K562 (cell line): Measurements from ENCODE around the gene MAS1L. TPM values are rescaled to one million over a fixed set of nuclear protein-coding genes. Genes with fewer than 3 reads are reported as not detected.

Source experiments
- ATAC-seq: fragments of 200-7000 bp; cut with Tn5 transposase; 3 replicates; pipeline ENCODE4 v1.9.1; 2020; ENCODE audit warnings: moderate library complexity
- BruUV-seq: library from RNA; stranded (reverse); fragments of 400-500 nt; replicated peaks from 2 replicates; lab custom pipeline; 2021; lab: Mats Ljungman, UMichigan
- CTCF ChIA-PET: fragments of 300-600 bp; formaldehyde crosslinking; extraction: SDS; loops from one replicate; lab custom pipeline; 2021; ENCODE audit warnings: low intra/inter-chr PET ratio; lab: Yijun Ruan, JAX
- POLR2A ChIA-PET: fragments of 300-600, 350-650 bp; sonication (Branson Sonifier 250); formaldehyde crosslinking; extraction: SDS; loops from one replicate; lab custom pipeline; 2021; ENCODE audit warnings: antibody characterized with exemption, inconsistent platforms; lab: Yijun Ruan, JAX
- DNase-seq, 4 experiments: peaks; one replicate each; pipeline versions ENCODE4 v3.0.0 to v3.0.0-alpha.2; 2011 to 2018; ENCODE audit warnings: low spot score in 3 of 4, mixed read lengths in 3 of 4; ENCODE audit errors: extremely low read depth in 1 of 4
- FAIRE-seq: peaks from 2 replicates; lab custom pipeline; 2011; peaks lifted over from hg19 to GRCh38; lab: Jason Lieb, UNC
- H2AFZ ChIP-seq: 2 replicates; pipeline ENCODE4 v1.6.0; 2011; ENCODE audit warnings: low read depth, low read length, control low read depth, inconsistent platforms
- H3K27ac ChIP-seq: fragments of 200-600 bp; 3 replicates; pipeline ENCODE4 v1.8.0; 2011; ENCODE audit warnings: low read depth, mild to moderate bottlenecking, control low read depth, inconsistent platforms, low read length, moderate library complexity, mixed read lengths; ENCODE audit errors: extremely low read depth
- H3K27me3 ChIP-seq, 2 experiments: fragments of 300-600 bp in 1 of 2; 2 replicates in 1 of 2; 3 replicates in 1 of 2; pipeline versions ENCODE4 v1.6.0 to v1.8.0; 2011; ENCODE audit warnings: inconsistent platforms in 2 of 2, low read length in 2 of 2, mild to moderate bottlenecking in 1 of 2, mixed read lengths in 1 of 2, moderate library complexity in 1 of 2; ENCODE audit not compliant: control insufficient read depth in 2 of 2, insufficient read depth in 2 of 2
- H3K36me3 ChIP-seq: fragments of 300-600 bp; 3 replicates; pipeline ENCODE4 v1.8.0; 2011; ENCODE audit warnings: mild to moderate bottlenecking, low read length, inconsistent platforms; ENCODE audit not compliant: control insufficient read depth, insufficient read depth
- H3K4me1 ChIP-seq, 2 experiments: fragments of 200-600 bp in 1 of 2; replicated peaks in 1 of 2; 2 replicates in 1 of 2; 3 replicates in 1 of 2; pipeline versions ENCODE4 v1.5.1 to v1.8.0; 2011; ENCODE audit warnings: inconsistent platforms in 2 of 2, low read length in 2 of 2, mild to moderate bottlenecking in 1 of 2, mixed read lengths in 1 of 2, moderate library complexity in 1 of 2; ENCODE audit not compliant: control insufficient read depth in 2 of 2, insufficient read depth in 2 of 2
- H3K4me2 ChIP-seq: 2 replicates; pipeline ENCODE4 v1.6.1; 2011; ENCODE audit warnings: low read length, control low read depth, inconsistent platforms, mixed read lengths; ENCODE audit not compliant: insufficient read depth
- H3K4me3 ChIP-seq: fragments of 200-600 bp; sonication (generic), shearing (Covaris generic); 2 replicates; pipeline ENCODE4 v1.5.1; 2016; ENCODE audit warnings: control low read depth, inconsistent platforms
- H3K79me2 ChIP-seq: fragments of 200-600 bp; 3 replicates; pipeline ENCODE4 v1.8.0; 2011; ENCODE audit warnings: low read length, inconsistent platforms; ENCODE audit not compliant: control insufficient read depth, insufficient read depth
- H3K9ac ChIP-seq, 2 experiments: 2 replicates each; pipeline versions ENCODE4 v1.6.0 to v1.6.1; 2011; ENCODE audit warnings: low read depth in 2 of 2, low read length in 2 of 2, control low read depth in 1 of 2, inconsistent platforms in 1 of 2, mild to moderate bottlenecking in 1 of 2, mixed read lengths in 1 of 2; ENCODE audit not compliant: insufficient read depth in 1 of 2
- H3K9me1 ChIP-seq: one replicate; pipeline ENCODE4 v1.6.0; 2011; ENCODE audit warnings: inconsistent platforms, mild to moderate bottlenecking, low read length, moderate library complexity; ENCODE audit not compliant: control insufficient read depth, insufficient read depth
- H3K9me3 ChIP-seq: replicated peaks from 2 replicates; pipeline ENCODE4 v1.5.1; 2011; ENCODE audit warnings: low read depth, low read length, inconsistent platforms; ENCODE audit not compliant: control insufficient read depth, insufficient read depth
- H4K20me1 ChIP-seq: replicated peaks from 2 replicates; pipeline ENCODE4 v1.6.1; 2011; ENCODE audit warnings: low read length, inconsistent platforms, mixed read lengths; ENCODE audit not compliant: control insufficient read depth, insufficient read depth
- CBX2 ChIP-seq: fragments of 200-600 bp; sonication (generic); IDR thresholded peaks from one replicate; pipeline ENCODE4 v1.6.1; 2012; ENCODE audit warnings: mild to moderate bottlenecking, low read length, inconsistent platforms; ENCODE audit not compliant: insufficient read depth, poor library complexity, severe bottlenecking
- CREBBP ChIP-seq: IDR thresholded peaks from one replicate; pipeline ENCODE4 v1.6.1; 2012; ENCODE audit warnings: low read depth, mild to moderate bottlenecking, control low read depth, inconsistent platforms, low read length
- DACH1 ChIP-seq: fragments of 450-650 bp; IDR thresholded peaks from 2 replicates; pipeline ENCODE4 v1.6.1; 2018; ENCODE audit not compliant: partially characterized antibody
- DEAF1 ChIP-seq: fragments of 450-650 bp; formaldehyde crosslinking; IDR thresholded peaks from 2 replicates; pipeline ENCODE4 v1.4.0; 2020; ENCODE audit warnings: mild to moderate bottlenecking, moderate library complexity
- HLTF ChIP-seq: fragments of 450-650 bp; IDR thresholded peaks from 2 replicates; pipeline ENCODE4 v1.6.1; 2016
- KLF16 ChIP-seq: IDR thresholded peaks from 2 replicates; pipeline ENCODE4 v1.6.1; 2016; ENCODE audit warnings: antibody characterized with exemption
- MLX ChIP-seq, 2 experiments: fragments of 450-650 bp in 1 of 2; sonication (generic) in 1 of 2; formaldehyde crosslinking; conservative IDR thresholded peaks; 2 replicates each; pipeline versions ENCODE4 v1.4.0 to v1.8.1; 2020 to 2022; ENCODE audit warnings: mild to moderate bottlenecking in 1 of 2, missing genetic modification reagents in 1 of 2
- NFE2L1 ChIP-seq: fragments of 450-650 bp; IDR thresholded peaks from 2 replicates; pipeline ENCODE4 v1.6.1; 2016; ENCODE audit warnings: missing genetic modification characterization, low read depth, mild to moderate bottlenecking, missing compliant biosample characterization, moderate library complexity, borderline replicate concordance
- RBFOX2 ChIP-seq: fragments of 200-400 bp; formaldehyde crosslinking; IDR thresholded peaks from 2 replicates; pipeline ENCODE4 v1.6.1; 2017; ENCODE audit warnings: low read depth, mild to moderate bottlenecking, low read length, moderate library complexity
- RBM17 ChIP-seq: fragments of 200-400 bp; formaldehyde crosslinking; IDR thresholded peaks from 2 replicates; pipeline ENCODE4 v1.6.1; 2017; ENCODE audit warnings: low read depth, mild to moderate bottlenecking, low read length, borderline replicate concordance
- SAP30 ChIP-seq: fragments of 200-600 bp; sonication (generic); IDR thresholded peaks from 2 replicates; pipeline ENCODE4 v1.6.1; 2012; ENCODE audit warnings: borderline replicate concordance, low read depth, mild to moderate bottlenecking, moderate library complexity, low read length, control low read depth, inconsistent platforms; ENCODE audit not compliant: insufficient read depth, poor library complexity, severe bottlenecking
- SIRT6 ChIP-seq: IDR thresholded peaks from one replicate; pipeline ENCODE4 v1.6.1; 2012; ENCODE audit warnings: low read depth, mild to moderate bottlenecking, control low read depth, inconsistent platforms, low read length, moderate library complexity
- TAF15 ChIP-seq: fragments of 200-400 bp; formaldehyde crosslinking; IDR thresholded peaks from 2 replicates; pipeline ENCODE4 v1.6.1; 2017; ENCODE audit warnings: mild to moderate bottlenecking, low read depth, low read length, moderate library complexity
- TFE3 ChIP-seq: fragments of 450-650 bp; formaldehyde crosslinking; IDR thresholded peaks from 2 replicates; pipeline ENCODE4 v1.4.0; 2020; ENCODE audit warnings: mild to moderate bottlenecking, mixed read lengths
- USF1 ChIP-seq: sonication (generic); formaldehyde crosslinking; IDR thresholded peaks from 2 replicates; pipeline ENCODE4 v1.9.0; 2022; ENCODE audit warnings: mild to moderate bottlenecking, missing genetic modification reagents
- YBX1 ChIP-seq: fragments of 450-650 bp; IDR thresholded peaks from 2 replicates; pipeline ENCODE4 v1.7.1; 2016; ENCODE audit warnings: mild to moderate bottlenecking
- ZBTB12 ChIP-seq: fragments of 250-450 bp; sonication (Bioruptor Pico); IDR thresholded peaks from 2 replicates; pipeline ENCODE4 v1.4.0; 2020
- WGBS: fragments of 100-300 bp; shearing (Covaris generic); methylation state at CpG from one replicate; pipeline ENCODE4 v1.1.6; 2016; ENCODE audit warnings: low coverage, mixed read lengths; ENCODE audit not compliant: insufficient coverage; ENCODE audit errors: missing lambda C conversion rate; 5-methylcytosine and 5-hydroxymethylcytosine counted together
- in situ Hi-C: fragments of 300-500 bp; cut with MboI; formaldehyde crosslinking; loops from 4 replicates; pipeline ENCODE4 v1.15.0; 2018; ENCODE audit warnings: inconsistent platforms, mixed read lengths
- intact Hi-C: fragments of 100-400 bp; cut with micrococcal nuclease; formaldehyde crosslinking; loops from 2 replicates; pipeline ENCODE4 v1.14.2; 2022
- polyA plus RNA-seq, 8 experiments: library from polyadenylated mRNA; depleted of rRNA in 4 of 8; stranded (reverse) in 5 of 8; unstranded in 3 of 8; fragments of >200 nt; fragmentation: Nextera tagmentation in 2 of 8; fragmentation: Illumina TruSeq in 1 of 8; extraction: Ambion mirVana in 2 of 8; extraction: Trizol in 1 of 8; gene quantifications; 2 replicates each; pipeline versions ENCODE4 v1.2.1 to v1.2.3, GENCODE V29; 2011 to 2014; ENCODE audit warnings: inconsistent platforms in 1 of 8, missing spikeins in 1 of 8
- total RNA-seq, 7 experiments: library from RNA; depleted of rRNA in 6 of 7; stranded (reverse); fragments of >200 nt in 6 of 7; fragmentation: Illumina TruSeq in 2 of 7; extraction: Trizol in 2 of 7; gene quantifications; 2 replicates each; pipeline versions ENCODE4 v1.2.1 to v1.2.3, GENCODE V29; 2011 to 2021; ENCODE audit warnings: low replicate concordance in 1 of 7

Gene MAS1L
- total and polyA plus RNA-seq, 9 of the 15 experiments (the other 6 are each of a cell fraction or from before 2014, with no cell fraction given) = not detected

GRCh38 chr6:29495571-29495970, 7.8 kb upstream of the MAS1L start:
- no peak overlapping the region for H3K9ac ChIP-seq
- H3K4me2 ChIP-seq = no peak overlapping the region
- H3K36me3 ChIP-seq = no peaks in the 10 kb centered on the region
- no TSS peak for BruUV-seq
- in situ Hi-C loops (no loop called here), intact Hi-C loops (no loop called here)
- H3K4me3 ChIP-seq = no peak overlapping the region
- no peak for ATAC-seq
- CTCF ChIA-PET = no interaction called here
- no peak overlapping the region for H2AFZ ChIP-seq
- no peaks in the 10 kb centered on the region for H3K9me3 ChIP-seq
- no peaks in the 10 kb centered on the region for H3K9me1 ChIP-seq
- H3K79me2 ChIP-seq = no peaks in the 10 kb centered on the region
- peaks cover 0 to 13% of the 10 kb centered on the region in 2 experiments; a peak in 4 of 5 replicates for H3K4me1 ChIP-seq
- POLR2A ChIA-PET = interaction anchor here (0.5 to 0.8 kb wide), 2 partner anchors 13 to 45 kb away, joined by 3 read pairs; no protein-coding TSS in a partner anchor
- FAIRE-seq = no peak
- peaks cover 3 to 8% of the 10 kb centered on the region in 2 experiments; a peak in 3 of 5 replicates for H3K27me3 ChIP-seq
- no peak for TF ChIP-seq TFE3 (CRISPR knock-in tag)
- TF ChIP-seq RBFOX2 = no peak
- TF ChIP-seq SAP30 = no peak
- TF ChIP-seq TAF15 = no peak
- TF ChIP-seq ZBTB12 (CRISPR knock-in tag) = no peak
- no peak for TF ChIP-seq DACH1
- no peak for TF ChIP-seq KLF16
- no peak for TF ChIP-seq CREBBP
- no peak for TF ChIP-seq HLTF
- no peak for TF ChIP-seq DEAF1 (CRISPR knock-in tag)
- TF ChIP-seq RBM17 = no peak
- TF ChIP-seq USF1 = no peak
- no peak for TF ChIP-seq YBX1
- TF ChIP-seq MLX (CRISPR knock-in tag; conservative IDR thresholded peaks at IDR 0.05) = no peak
- TF ChIP-seq NFE2L1 (tag) = no peak
- no peak for TF ChIP-seq SIRT6
- TF ChIP-seq CBX2 = no peak
- 4% methylated on average over 4 of the region's 4 CpGs for WGBS
- H4K20me1 ChIP-seq = no peaks in the 10 kb centered on the region
- no peak for DNase-seq
- H3K27ac ChIP-seq = no peak overlapping the region
